GM19452 (cell line): ENCODE results near the gene CCNL2.
"Not testable (repeated sequence)": the region's sequence is repeated elsewhere in the genome, so short reads cannot be mapped to it uniquely, and the experiment has no call there.

Source experiments
- ATAC-seq: cut with Tn5 transposase; IDR thresholded peaks from one replicate; pipeline ENCODE4 v1.9.1; 2021; ENCODE audit not compliant: unreplicated experiment

CCNL2 gene

GRCh38 chr1:1399187-1399871, at the start of gene CCNL2:
Gene CCNL2 (minus strand): TSS chr1:1399335. CDS start chr1:1399306, 29 bp downstream.
- ATAC-seq: peak; percentile 91

- not testable (repeated sequence) for ATAC-seq
Measured at GRCh38 chr1:1446631-1447030, 47.5 kb upstream of the CCNL2 start.

- no peak for ATAC-seq
Measured at GRCh38 chr1:1442069-1442770, 43.1 kb upstream of the CCNL2 start.

GRCh38 chr1:1441002-1441888, 42.1 kb upstream of the CCNL2 start:
- no peak for ATAC-seq

GRCh38 chr1:1440262-1441001, 41.3 kb upstream of the CCNL2 start:
- ATAC-seq: no peak

- no peak for ATAC-seq
Measured at GRCh38 chr1:1439546-1440261, 40.6 kb upstream of the CCNL2 start.

GRCh38 chr1:1438531-1439381, 39.6 kb upstream of the CCNL2 start:
- ATAC-seq: no peak

GRCh38 chr1:1437904-1438376, 38.8 kb upstream of the CCNL2 start:
- no peak for ATAC-seq

- ATAC-seq: no peak
Measured at GRCh38 chr1:1437033-1437903, 38.1 kb upstream of the CCNL2 start.

- ATAC-seq: no peak
Measured at GRCh38 chr1:1436630-1437032, 37.5 kb upstream of the CCNL2 start.

GRCh38 chr1:1435911-1436629, 36.9 kb upstream of the CCNL2 start:
- ATAC-seq: no peak

- no peak for ATAC-seq
Measured at GRCh38 chr1:1435106-1435903, 36.2 kb upstream of the CCNL2 start, which contains the start of gene VWA1. Gene VWA1 (plus strand): TSS chr1:1435690. CDS start chr1:1435749, 59 bp downstream.

GRCh38 chr1:1434824-1435105, 35.6 kb upstream of the CCNL2 start:
- ATAC-seq: no peak

GRCh38 chr1:1434131-1434823, 35.1 kb upstream of the CCNL2 start:
- no peak for ATAC-seq

GRCh38 chr1:1433804-1434130, 34.6 kb upstream of the CCNL2 start:
- no peak for ATAC-seq
